Activated CD8-positive, alpha-beta T cell treated with anti-CD3 and anti-CD28 coated beads for 36 hours (primary cell): ENCODE measurements around the gene FILIP1. TPM values are rescaled to one million over a fixed set of nuclear protein-coding genes. Genes with fewer than 3 reads are reported as not detected.

Experiments
- ATAC-seq: fragments of 200-7000 bp; cut with Tn5 transposase; one replicate; pipeline ENCODE4 v1.10.0; 2021; ENCODE audit warnings: mild to moderate bottlenecking, moderate library complexity
- CTCF ChIA-PET: fragments of 350-600 bp; sonication (Branson Sonifier 250); formaldehyde crosslinking; loops from one replicate; lab custom pipeline; 2021; ENCODE audit warnings: antibody characterized with exemption; lab: Charles Lee
- POLR2A ChIA-PET: fragments of 350-600 bp; sonication (Branson Sonifier 250); formaldehyde crosslinking; loops from one replicate; lab custom pipeline; 2021; ENCODE audit warnings: antibody characterized with exemption; lab: Charles Lee
- DNase-seq: peaks from one replicate; pipeline ENCODE4 v3.0.0-alpha.2; 2020
- H3K27ac Mint-ChIP-seq: one replicate; pipeline ENCODE4 v1.8.0; 2021; ENCODE audit warnings: mild to moderate bottlenecking, mixed read lengths
- H3K27me3 Mint-ChIP-seq: one replicate; pipeline ENCODE4 v1.8.0; 2021; ENCODE audit warnings: mixed read lengths
- H3K36me3 Mint-ChIP-seq: one replicate; pipeline ENCODE4 v1.8.0; 2021; ENCODE audit warnings: low read depth, mixed read lengths
- H3K4me1 Mint-ChIP-seq: one replicate; pipeline ENCODE4 v1.8.0; 2021; ENCODE audit warnings: low read depth, mixed read lengths
- H3K4me3 Mint-ChIP-seq: one replicate; pipeline ENCODE4 v1.8.0; 2021; ENCODE audit warnings: mild to moderate bottlenecking, moderate library complexity, mixed read lengths
- H3K9me3 Mint-ChIP-seq: one replicate; pipeline ENCODE4 v1.8.0; 2021; ENCODE audit warnings: mixed read lengths
- intact Hi-C: fragments of 100-400 bp; cut with micrococcal nuclease; formaldehyde crosslinking; loops from one replicate; pipeline ENCODE4 v1.10.0; 2022
- total RNA-seq, 2 experiments: library from RNA; stranded (reverse); gene quantifications; one replicate each; pipeline ENCODE4 v1.2.3, GENCODE V29; 2021
- TF ChIP-seq, protein P1 (sequence below): fragments of 200-600 bp; IDR thresholded peaks from one replicate; pipeline ENCODE4 v1.8.0; 2022; ENCODE audit warnings: antibody characterized with exemption, mild to moderate bottlenecking

The FILIP1 gene
- total RNA-seq, 2 experiments from 2014 or later: 0.07 TPM; not detected in 1

DNA sequence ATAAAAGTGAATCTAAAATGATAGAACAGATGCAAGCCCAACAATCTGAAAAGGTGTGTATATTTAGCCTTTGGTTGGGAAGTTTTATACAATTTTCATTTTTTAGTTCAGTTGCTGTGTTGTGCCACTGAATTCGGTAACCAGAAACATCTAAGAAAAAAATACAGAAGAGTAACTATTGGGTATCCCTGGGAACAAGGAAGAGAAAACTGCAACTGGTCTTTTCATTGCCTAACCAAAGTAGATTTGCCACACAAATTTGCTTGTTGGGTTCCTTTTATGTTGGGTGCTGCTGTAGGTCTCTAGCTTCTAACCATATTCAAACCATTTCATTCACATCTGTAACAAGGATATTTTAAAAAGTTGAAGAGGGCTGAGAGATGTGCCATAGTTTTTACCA is 206.2 kb downstream of the FILIP1 start:
- Mint-ChIP-seq H3K36me3 (peaks cover 8% of the 10 kb centered on the region), H3K9me3 (no peaks in the 10 kb centered on the region), H3K27me3 (no peaks in the 10 kb centered on the region), H3K4me1 (peaks cover 29% of the 10 kb centered on the region), H3K27ac (peak overlapping the region; percentile 76), H3K4me3 (no peak overlapping the region)
- CTCF ChIA-PET: interaction anchor here (1.3 kb wide), 1 partner anchor 19 kb away, joined by 3 read pairs; no protein-coding TSS in a partner anchor
- POLR2A ChIA-PET: no interaction called here
- intact Hi-C loops: no loop called here
- no peak for DNase-seq
- TF ChIP-seq, protein P1, sequence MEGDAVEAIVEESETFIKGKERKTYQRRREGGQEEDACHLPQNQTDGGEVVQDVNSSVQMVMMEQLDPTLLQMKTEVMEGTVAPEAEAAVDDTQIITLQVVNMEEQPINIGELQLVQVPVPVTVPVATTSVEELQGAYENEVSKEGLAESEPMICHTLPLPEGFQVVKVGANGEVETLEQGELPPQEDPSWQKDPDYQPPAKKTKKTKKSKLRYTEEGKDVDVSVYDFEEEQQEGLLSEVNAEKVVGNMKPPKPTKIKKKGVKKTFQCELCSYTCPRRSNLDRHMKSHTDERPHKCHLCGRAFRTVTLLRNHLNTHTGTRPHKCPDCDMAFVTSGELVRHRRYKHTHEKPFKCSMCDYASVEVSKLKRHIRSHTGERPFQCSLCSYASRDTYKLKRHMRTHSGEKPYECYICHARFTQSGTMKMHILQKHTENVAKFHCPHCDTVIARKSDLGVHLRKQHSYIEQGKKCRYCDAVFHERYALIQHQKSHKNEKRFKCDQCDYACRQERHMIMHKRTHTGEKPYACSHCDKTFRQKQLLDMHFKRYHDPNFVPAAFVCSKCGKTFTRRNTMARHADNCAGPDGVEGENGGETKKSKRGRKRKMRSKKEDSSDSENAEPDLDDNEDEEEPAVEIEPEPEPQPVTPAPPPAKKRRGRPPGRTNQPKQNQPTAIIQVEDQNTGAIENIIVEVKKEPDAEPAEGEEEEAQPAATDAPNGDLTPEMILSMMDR: no peak
- ATAC-seq: no peak

DNA sequence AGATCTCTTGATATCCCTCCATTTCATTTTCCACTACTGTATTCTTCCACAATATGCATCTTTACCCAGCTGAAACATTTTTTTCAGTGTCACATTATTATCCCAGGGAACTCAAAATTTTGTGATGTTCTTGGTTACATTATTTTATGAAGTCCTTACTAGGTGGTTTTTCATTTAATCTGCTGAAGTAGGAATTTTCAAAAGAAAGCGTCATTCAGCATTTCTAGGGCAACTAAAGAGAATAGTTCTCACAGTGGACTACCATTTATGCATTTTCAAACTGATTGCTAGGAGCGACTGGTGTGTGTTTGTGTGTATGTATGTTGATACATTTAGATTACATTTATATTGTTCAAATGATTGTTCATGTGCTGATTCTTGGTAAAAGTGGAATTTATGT is 206.6 kb downstream of the FILIP1 start:
- no peak for ATAC-seq

DNA sequence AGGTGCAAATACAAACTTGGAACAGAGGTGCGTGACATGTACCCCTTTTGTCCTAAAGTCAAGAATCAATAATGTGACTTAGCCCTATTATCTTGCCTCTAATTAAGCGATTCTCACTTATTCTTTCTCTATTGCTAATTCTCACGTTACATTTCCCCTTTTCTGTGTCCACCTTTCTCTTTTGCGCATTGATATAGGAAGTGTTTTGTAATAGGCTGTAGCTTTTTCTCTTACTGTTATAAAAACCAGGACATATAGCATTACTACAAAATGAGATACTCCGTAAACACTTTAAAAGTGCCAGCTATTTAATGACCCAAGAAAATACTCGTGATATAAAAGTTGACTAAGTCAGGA is 208.3 kb downstream of the FILIP1 start:
- no peak for ATAC-seq
- H3K36me3 Mint-ChIP-seq: peaks cover 8% of the 10 kb centered on the region
- intact Hi-C loops: loop anchor here (2.0 kb wide), 1 partner anchor 42 kb away; the partner anchor contains the start of gene COX7A2
- H3K27me3 Mint-ChIP-seq: no peaks in the 10 kb centered on the region
- no peaks in the 10 kb centered on the region for H3K9me3 Mint-ChIP-seq
- DNase-seq: no peak
- H3K4me1 Mint-ChIP-seq: peaks cover 38% of the 10 kb centered on the region
- POLR2A ChIA-PET: interaction anchor here (0.6 to 2.6 kb wide), 4 partner anchors 9 to 316 kb away, joined by 3 to 22 read pairs (median 4); partner anchors contain the start of genes COX7A2 and SENP6
- no peak overlapping the region for H3K27ac Mint-ChIP-seq
- TF ChIP-seq, protein P1: no peak
- H3K4me3 Mint-ChIP-seq: no peak overlapping the region
- CTCF ChIA-PET: interaction anchor here (0.6 to 4.2 kb wide), 3 partner anchors 12 to 76 kb away, joined by 3 to 41 read pairs (median 12); no protein-coding TSS in a partner anchor

More for the DNA sequence above, 206.6 kb downstream of the FILIP1 start:
- Mint-ChIP-seq H3K4me1 (peaks cover 29% of the 10 kb centered on the region), H3K9me3 (no peaks in the 10 kb centered on the region), H3K36me3 (peaks cover 8% of the 10 kb centered on the region), H3K27ac (peak overlapping the region; percentile 76), H3K4me3 (no peak overlapping the region), H3K27me3 (no peaks in the 10 kb centered on the region)
- ChIA-PET CTCF (interaction anchor here (1.3 kb wide), 1 partner anchor 19 kb away, joined by 3 read pairs; no protein-coding TSS in a partner anchor), POLR2A (no interaction called here)
- intact Hi-C loops: no loop called here
- DNase-seq: no peak
- TF ChIP-seq, protein P1: no peak

DNA sequence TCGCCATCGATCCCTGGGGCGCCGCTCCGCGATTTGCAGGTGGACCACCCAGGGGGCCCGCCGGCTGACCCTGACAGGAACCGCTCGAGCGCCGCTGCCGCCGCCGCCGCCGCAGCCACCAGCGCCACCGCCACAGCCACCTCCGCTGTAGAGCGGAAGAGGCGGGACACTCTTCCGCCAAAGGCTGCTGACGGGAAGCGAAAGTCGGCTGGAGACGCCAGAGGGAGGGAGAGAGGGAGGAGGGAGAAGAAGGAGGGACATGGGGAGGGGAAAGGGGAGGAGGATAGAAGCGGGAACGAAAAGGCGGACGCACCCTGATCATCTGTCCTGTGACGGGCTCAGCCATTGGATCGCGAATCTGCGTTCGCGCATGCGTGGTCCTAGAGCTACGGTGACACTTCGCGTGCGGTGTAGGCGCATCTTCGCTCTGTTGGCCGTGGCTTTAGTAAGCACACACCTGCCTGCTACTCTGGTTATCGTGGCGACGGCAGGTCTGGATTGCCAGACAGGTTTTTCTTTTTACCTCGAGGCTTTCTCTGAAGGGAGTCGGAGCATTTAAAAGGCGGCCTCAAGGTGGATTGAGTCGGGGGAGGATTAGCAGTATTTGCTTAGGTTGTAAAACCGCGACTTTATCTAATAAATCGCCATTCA is 208.8 kb downstream of the FILIP1 start, which contains the start of gene TMEM30A:
TSS of gene TMEM30A (minus strand) at position 161 of the 651 bp plus-strand sequence. CDS start at position 7, 154 bp downstream.
- H3K4me3 Mint-ChIP-seq: no peak within 1 kb of the TSS
- intact Hi-C loops: loop anchor here (2.0 to 5.0 kb wide), 2 partner anchors 42 to 328 kb away; partner anchors contain the start of gene COX7A2
- ATAC-seq (peak; percentile 98), DNase-seq (peak; percentile 97)
- H3K27me3 Mint-ChIP-seq: no peaks in the 10 kb centered on the region
- TF ChIP-seq, protein P1: no peak
- ChIA-PET CTCF (interaction anchor here (0.6 to 4.2 kb wide), 3 partner anchors 13 to 75 kb away, joined by 3 to 41 read pairs (median 12); no protein-coding TSS in a partner anchor), POLR2A (interaction anchor here (0.6 to 2.6 kb wide), 8 partner anchors 9 to 1832 kb away, joined by 3 to 22 read pairs (median 3); partner anchors contain the start of genes CGAS, COX7A2 and SENP6)
- no peak within 1 kb of the TSS for H3K27ac Mint-ChIP-seq
- no peaks in the 10 kb centered on the region for H3K9me3 Mint-ChIP-seq
- H3K36me3 Mint-ChIP-seq: peaks cover 8% of the 10 kb centered on the region
- peaks cover 43% of the 10 kb centered on the region for H3K4me1 Mint-ChIP-seq
